ENCODE results near the gene KHDC4.

DNA sequence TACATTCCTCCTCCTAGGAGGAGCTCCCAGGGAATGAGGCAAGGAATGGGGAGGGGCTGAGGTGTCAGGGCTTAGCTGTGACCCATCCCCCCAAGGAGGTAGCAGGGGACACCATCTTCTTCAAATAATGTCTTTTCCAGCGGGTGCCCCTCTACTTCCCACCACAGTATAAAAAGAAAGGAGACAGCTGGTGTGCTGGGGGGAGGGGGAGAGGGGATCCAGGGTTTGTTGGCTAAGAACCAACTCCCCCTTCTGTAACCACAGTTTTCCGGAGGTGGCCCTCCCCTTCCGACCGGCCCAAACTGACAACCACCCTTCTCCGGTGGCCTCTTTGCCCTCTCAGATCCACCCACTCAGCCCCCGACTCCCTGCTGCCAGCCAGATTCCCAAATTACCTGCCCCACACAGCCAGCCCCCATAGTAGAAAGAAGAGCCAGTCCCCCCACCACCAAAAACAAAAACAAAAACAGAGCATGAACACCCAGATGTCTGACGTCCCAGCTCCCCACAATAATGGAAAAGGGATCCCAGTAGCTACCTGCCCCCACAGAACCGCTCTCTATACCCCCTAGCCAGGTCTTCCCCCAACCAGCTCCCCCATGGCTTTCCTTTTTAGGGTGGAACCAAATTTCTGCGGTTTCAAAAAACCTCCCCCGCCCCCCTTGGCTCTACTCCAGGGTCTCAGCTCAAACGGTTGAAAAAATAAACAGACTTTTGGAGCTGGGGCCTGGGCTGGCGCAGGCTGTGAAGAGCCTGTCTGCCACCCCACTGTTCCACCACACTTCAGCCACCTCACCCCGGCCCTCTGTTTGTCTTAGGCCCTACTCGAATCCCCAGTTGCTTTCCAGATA, 42.1 kb upstream of the KHDC4 start:
- no peak for TF ChIP-seq EP300 (conservative IDR thresholded peaks at IDR 0.05; ENCODE audit: poor library complexity, severe bottlenecking)
- TF ChIP-seq, protein P1, sequence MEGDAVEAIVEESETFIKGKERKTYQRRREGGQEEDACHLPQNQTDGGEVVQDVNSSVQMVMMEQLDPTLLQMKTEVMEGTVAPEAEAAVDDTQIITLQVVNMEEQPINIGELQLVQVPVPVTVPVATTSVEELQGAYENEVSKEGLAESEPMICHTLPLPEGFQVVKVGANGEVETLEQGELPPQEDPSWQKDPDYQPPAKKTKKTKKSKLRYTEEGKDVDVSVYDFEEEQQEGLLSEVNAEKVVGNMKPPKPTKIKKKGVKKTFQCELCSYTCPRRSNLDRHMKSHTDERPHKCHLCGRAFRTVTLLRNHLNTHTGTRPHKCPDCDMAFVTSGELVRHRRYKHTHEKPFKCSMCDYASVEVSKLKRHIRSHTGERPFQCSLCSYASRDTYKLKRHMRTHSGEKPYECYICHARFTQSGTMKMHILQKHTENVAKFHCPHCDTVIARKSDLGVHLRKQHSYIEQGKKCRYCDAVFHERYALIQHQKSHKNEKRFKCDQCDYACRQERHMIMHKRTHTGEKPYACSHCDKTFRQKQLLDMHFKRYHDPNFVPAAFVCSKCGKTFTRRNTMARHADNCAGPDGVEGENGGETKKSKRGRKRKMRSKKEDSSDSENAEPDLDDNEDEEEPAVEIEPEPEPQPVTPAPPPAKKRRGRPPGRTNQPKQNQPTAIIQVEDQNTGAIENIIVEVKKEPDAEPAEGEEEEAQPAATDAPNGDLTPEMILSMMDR (IDR thresholded peaks at IDR 0.05; ENCODE audit: poor library complexity, severe bottlenecking) = no peak

All from neural cell (in vitro differentiated cells).